K562 (cell line): Measurements from ENCODE around the gene HKDC1. TPM values are rescaled to one million over a fixed set of nuclear protein-coding genes. Genes with fewer than 3 reads are reported as not detected.

Experiments used
- BRD4 ChIP-seq: fragments of 200-600 bp; sonication (generic); IDR thresholded peaks from 2 replicates; pipeline ENCODE4 v1.6.1; 2017; ENCODE audit warnings: inconsistent platforms
- BRD9 ChIP-seq: fragments of 450-650 bp; IDR thresholded peaks from 2 replicates; pipeline ENCODE4 v1.6.1; 2018; ENCODE audit warnings: low read depth; ENCODE audit not compliant: partially characterized antibody
- DIDO1 ChIP-seq: fragments of 450-650 bp; IDR thresholded peaks from 2 replicates; pipeline ENCODE4 v1.6.1; 2016; ENCODE audit warnings: low read depth, missing biosample characterization, missing genetic modification characterization
- ETV5 ChIP-seq: sonication (generic); formaldehyde crosslinking; IDR thresholded peaks from 2 replicates; pipeline ENCODE4 v1.4.0; 2020; ENCODE audit warnings: low read depth, mild to moderate bottlenecking, missing genetic modification reagents
- FOSL1 ChIP-seq: fragments of 200-800 bp; sonication (Bioruptor generic); conservative IDR thresholded peaks from 2 replicates; pipeline ENCODE4 v1.6.1; 2016; ENCODE audit warnings: missing genetic modification characterization, missing compliant biosample characterization
- FOXK2 ChIP-seq, 2 experiments: fragments of 450-650 bp; IDR thresholded peaks in 1 of 2; conservative IDR thresholded peaks in 1 of 2; 2 replicates each; pipeline ENCODE4 v1.6.1; 2016; ENCODE audit warnings: low read depth in 2 of 2, mild to moderate bottlenecking in 1 of 2
- HNRNPL ChIP-seq: fragments of 200-400 bp; formaldehyde crosslinking; IDR thresholded peaks from 2 replicates; pipeline ENCODE4 v1.6.1; 2017; ENCODE audit warnings: low read depth, mild to moderate bottlenecking, low read length
- MCM3 ChIP-seq: fragments of 450-650 bp; IDR thresholded peaks from 2 replicates; pipeline ENCODE4 v1.6.1; 2016
- NBN ChIP-seq: fragments of 450-650 bp; IDR thresholded peaks from 2 replicates; pipeline ENCODE4 v1.6.1; 2016; ENCODE audit warnings: low read depth, mild to moderate bottlenecking
- NFYB ChIP-seq: IDR thresholded peaks from 2 replicates; pipeline ENCODE4 v1.6.1; 2011; ENCODE audit warnings: mild to moderate bottlenecking, moderate library complexity; ENCODE audit not compliant: insufficient read length; ENCODE audit errors: extremely low read depth
- NONO ChIP-seq, 2 experiments: fragments of 200-400 bp in 1 of 2; fragments of 450-650 bp in 1 of 2; formaldehyde crosslinking in 1 of 2; IDR thresholded peaks; 2 replicates each; pipeline ENCODE4 v1.6.1; 2017; ENCODE audit warnings: low read depth in 2 of 2, mild to moderate bottlenecking in 2 of 2, moderate library complexity in 2 of 2, low read length in 1 of 2
- SETDB1 ChIP-seq: IDR thresholded peaks from one replicate; pipeline ENCODE4 v1.6.1; 2012; ENCODE audit warnings: low read length, control low read depth, inconsistent platforms
- SMAD1 ChIP-seq: fragments of 150-350 bp; IDR thresholded peaks from 2 replicates; pipeline ENCODE4 v1.6.1; 2014; ENCODE audit warnings: low read length, low read depth; ENCODE audit not compliant: partially characterized antibody
- STAT5B ChIP-seq: fragments of 250-450 bp; sonication (Bioruptor Pico); IDR thresholded peaks from 2 replicates; pipeline ENCODE4 v1.8.0; 2021; ENCODE audit warnings: mild to moderate bottlenecking, inconsistent platforms
- ZKSCAN1 ChIP-seq: fragments of 150-350 bp; IDR thresholded peaks from 2 replicates; pipeline ENCODE4 v1.6.1; 2016; ENCODE audit warnings: low read depth, low read length
- ZNF133 ChIP-seq: fragments of 250-450 bp; sonication (Bioruptor Pico); IDR thresholded peaks from 2 replicates; pipeline ENCODE4 v1.4.0; 2020; ENCODE audit warnings: mild to moderate bottlenecking
- ZNF140 ChIP-seq: fragments of 250-450 bp; sonication (Bioruptor Pico); IDR thresholded peaks from 2 replicates; pipeline ENCODE4 v1.8.0; 2021; ENCODE audit warnings: moderate library complexity, mild to moderate bottlenecking, inconsistent platforms
- ZNF589 ChIP-seq: fragments of 200-800 bp; sonication (Bioruptor generic); IDR thresholded peaks from 2 replicates; pipeline ENCODE4 v1.6.1; 2016; ENCODE audit warnings: low read depth, missing genetic modification characterization, missing compliant biosample characterization
- polyA plus RNA-seq, 8 experiments: library from polyadenylated mRNA; depleted of rRNA in 4 of 8; stranded (reverse) in 5 of 8; unstranded in 3 of 8; fragments of >200 nt; fragmentation: Nextera tagmentation in 2 of 8; fragmentation: Illumina TruSeq in 1 of 8; extraction: Ambion mirVana in 2 of 8; extraction: Trizol in 1 of 8; gene quantifications; 2 replicates each; pipeline versions ENCODE4 v1.2.1 to v1.2.3, GENCODE V29; 2011 to 2014; ENCODE audit warnings: inconsistent platforms in 1 of 8, missing spikeins in 1 of 8
- total RNA-seq, 7 experiments: library from RNA; depleted of rRNA in 6 of 7; stranded (reverse); fragments of >200 nt in 6 of 7; fragmentation: Illumina TruSeq in 2 of 7; extraction: Trizol in 2 of 7; gene quantifications; 2 replicates each; pipeline versions ENCODE4 v1.2.1 to v1.2.3, GENCODE V29; 2011 to 2021; ENCODE audit warnings: low replicate concordance in 1 of 7
- TF ChIP-seq, protein P1 (sequence below): fragments of 250-450 bp; sonication (Bioruptor Pico); IDR thresholded peaks from 2 replicates; pipeline ENCODE4 v1.6.1; 2021; ENCODE audit warnings: mild to moderate bottlenecking
- TF ChIP-seq, protein P2 (sequence below): fragments of 450-650 bp; formaldehyde crosslinking; IDR thresholded peaks from 2 replicates; pipeline ENCODE4 v1.4.0; 2020; ENCODE audit warnings: mild to moderate bottlenecking, moderate library complexity
- TF ChIP-seq, protein P3 (sequence below): fragments of 250-450 bp; sonication (Bioruptor Pico); IDR thresholded peaks from 2 replicates; pipeline ENCODE4 v1.4.0; 2020; ENCODE audit warnings: mild to moderate bottlenecking
- TF ChIP-seq, protein P4 (sequence below), 3 experiments: fragments of 200-800 bp in 1 of 3; fragments of 250-450 bp in 1 of 3; fragments of 450-650 bp in 1 of 3; sonication (Bioruptor Pico) in 1 of 3; sonication (Bioruptor generic) in 1 of 3; formaldehyde crosslinking in 1 of 3; IDR thresholded peaks; 2 replicates each; pipeline versions ENCODE4 v1.6.1 to v1.8.0; 2016 to 2022; ENCODE audit warnings: mild to moderate bottlenecking in 2 of 3, missing genetic modification characterization in 2 of 3, missing compliant biosample characterization in 1 of 3, moderate library complexity in 1 of 3

HKDC1 gene
- total and polyA plus RNA-seq, 9 of the 15 experiments (the other 6 are each of a cell fraction or from before 2014, with no cell fraction given) = 0.04 to 0.22 (median 0.11) TPM; not detected in 5

DNA sequence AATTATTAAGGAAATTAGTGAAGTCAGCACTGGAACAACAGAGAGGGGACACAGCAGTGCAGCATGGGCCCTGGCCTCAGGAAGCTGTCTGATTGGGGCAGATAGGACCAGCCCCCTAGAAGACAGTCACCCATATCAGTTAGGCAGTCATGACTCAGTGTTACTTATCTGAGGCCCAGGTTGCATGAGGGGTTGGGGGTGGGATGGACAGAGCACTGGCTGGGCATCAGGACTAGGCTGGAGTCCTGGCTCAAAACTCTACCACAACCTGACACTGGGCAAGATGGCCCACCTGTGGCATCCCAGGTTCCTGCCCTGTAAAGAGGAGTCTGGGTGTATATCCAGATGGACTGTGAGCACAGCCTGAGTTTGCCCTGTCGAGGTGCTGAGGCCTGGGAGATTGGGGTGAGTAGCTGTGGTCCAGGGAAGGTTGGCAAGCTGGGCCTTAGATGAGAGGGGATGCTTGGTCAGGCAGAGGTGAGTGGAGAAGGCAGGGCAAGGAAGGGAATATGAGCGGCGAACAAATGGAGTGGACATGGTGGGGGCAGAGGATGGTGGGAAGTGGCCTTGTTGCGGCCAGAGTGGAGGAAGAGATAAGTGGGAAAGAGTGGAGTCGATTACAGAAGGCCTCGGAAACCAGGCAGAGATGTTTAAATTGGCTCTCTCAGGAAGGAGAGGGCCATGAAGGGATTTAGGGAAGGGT is 95.6 kb downstream of the HKDC1 start (continued):
- TF ChIP-seq, protein P1, sequence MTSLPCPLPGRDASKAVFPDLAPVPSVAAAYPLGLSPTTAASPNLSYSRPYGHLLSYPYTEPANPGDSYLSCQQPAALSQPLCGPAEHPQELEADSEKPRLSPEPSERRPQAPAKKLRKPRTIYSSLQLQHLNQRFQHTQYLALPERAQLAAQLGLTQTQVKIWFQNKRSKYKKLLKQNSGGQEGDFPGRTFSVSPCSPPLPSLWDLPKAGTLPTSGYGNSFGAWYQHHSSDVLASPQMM = no peak
- TF ChIP-seq SETDB1 (no peak), STAT5B (CRISPR knock-in tag) (no peak), ZKSCAN1 (peak; percentile 51), FOSL1 (tag) (peak; percentile 99), ETV5 (peak; percentile 52), DIDO1 (peak; percentile 73), SMAD1 (peak; percentile 86), BRD9 (peak; percentile 99), NONO (IDR thresholded peaks at IDR 0.05; ENCODE audit: low read depth in 2 of 2, low read length in 1 of 2) (no peak), ZNF133 (0 out of 2 replicates have a peak, but pooled peaks have one; percentile 18), HNRNPL (peak; percentile 70), NFYB (peak; percentile 63), MCM3 (no peak), BRD4 (peak; percentile 92), ZNF140 (CRISPR knock-in tag) (no peak), ZNF589 (peak; percentile 86; the same call in 1 of the 2 replicates), FOXK2 (conservative IDR thresholded peaks at IDR 0.05 in 1 of 2, IDR thresholded peaks at IDR 0.05 in 1 of 2; ENCODE audit: low read depth in 2 of 2) (peak; percentile 90 to 92), NBN (peak; percentile 88)
- TF ChIP-seq, protein P2, sequence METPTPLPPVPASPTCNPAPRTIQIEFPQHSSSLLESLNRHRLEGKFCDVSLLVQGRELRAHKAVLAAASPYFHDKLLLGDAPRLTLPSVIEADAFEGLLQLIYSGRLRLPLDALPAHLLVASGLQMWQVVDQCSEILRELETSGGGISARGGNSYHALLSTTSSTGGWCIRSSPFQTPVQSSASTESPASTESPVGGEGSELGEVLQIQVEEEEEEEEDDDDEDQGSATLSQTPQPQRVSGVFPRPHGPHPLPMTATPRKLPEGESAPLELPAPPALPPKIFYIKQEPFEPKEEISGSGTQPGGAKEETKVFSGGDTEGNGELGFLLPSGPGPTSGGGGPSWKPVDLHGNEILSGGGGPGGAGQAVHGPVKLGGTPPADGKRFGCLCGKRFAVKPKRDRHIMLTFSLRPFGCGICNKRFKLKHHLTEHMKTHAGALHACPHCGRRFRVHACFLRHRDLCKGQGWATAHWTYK = peak; percentile 92
- TF ChIP-seq, protein P3, sequence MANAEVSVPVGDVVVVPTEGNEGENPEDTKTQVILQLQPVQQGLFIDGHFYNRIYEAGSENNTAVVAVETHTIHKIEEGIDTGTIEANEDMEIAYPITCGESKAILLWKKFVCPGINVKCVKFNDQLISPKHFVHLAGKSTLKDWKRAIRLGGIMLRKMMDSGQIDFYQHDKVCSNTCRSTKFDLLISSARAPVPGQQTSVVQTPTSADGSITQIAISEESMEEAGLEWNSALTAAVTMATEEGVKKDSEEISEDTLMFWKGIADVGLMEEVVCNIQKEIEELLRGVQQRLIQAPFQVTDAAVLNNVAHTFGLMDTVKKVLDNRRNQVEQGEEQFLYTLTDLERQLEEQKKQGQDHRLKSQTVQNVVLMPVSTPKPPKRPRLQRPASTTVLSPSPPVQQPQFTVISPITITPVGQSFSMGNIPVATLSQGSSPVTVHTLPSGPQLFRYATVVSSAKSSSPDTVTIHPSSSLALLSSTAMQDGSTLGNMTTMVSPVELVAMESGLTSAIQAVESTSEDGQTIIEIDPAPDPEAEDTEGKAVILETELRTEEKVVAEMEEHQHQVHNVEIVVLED = 0 out of 2 replicates have a peak, but pooled peaks have one; percentile 18
- TF ChIP-seq, protein P4, sequence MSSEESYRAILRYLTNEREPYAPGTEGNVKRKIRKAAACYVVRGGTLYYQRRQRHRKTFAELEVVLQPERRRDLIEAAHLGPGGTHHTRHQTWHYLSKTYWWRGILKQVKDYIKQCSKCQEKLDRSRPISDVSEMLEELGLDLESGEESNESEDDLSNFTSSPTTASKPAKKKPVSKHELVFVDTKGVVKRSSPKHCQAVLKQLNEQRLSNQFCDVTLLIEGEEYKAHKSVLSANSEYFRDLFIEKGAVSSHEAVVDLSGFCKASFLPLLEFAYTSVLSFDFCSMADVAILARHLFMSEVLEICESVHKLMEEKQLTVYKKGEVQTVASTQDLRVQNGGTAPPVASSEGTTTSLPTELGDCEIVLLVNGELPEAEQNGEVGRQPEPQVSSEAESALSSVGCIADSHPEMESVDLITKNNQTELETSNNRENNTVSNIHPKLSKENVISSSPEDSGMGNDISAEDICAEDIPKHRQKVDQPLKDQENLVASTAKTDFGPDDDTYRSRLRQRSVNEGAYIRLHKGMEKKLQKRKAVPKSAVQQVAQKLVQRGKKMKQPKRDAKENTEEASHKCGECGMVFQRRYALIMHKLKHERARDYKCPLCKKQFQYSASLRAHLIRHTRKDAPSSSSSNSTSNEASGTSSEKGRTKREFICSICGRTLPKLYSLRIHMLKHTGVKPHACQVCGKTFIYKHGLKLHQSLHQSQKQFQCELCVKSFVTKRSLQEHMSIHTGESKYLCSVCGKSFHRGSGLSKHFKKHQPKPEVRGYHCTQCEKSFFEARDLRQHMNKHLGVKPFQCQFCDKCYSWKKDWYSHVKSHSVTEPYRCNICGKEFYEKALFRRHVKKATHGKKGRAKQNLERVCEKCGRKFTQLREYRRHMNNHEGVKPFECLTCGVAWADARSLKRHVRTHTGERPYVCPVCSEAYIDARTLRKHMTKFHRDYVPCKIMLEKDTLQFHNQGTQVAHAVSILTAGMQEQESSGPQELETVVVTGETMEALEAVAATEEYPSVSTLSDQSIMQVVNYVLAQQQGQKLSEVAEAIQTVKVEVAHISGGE (CRISPR knock-in tag; IDR thresholded peaks at IDR 0.05) = peak in 2 of 3 experiments; percentile 43 to 45; a peak in 2 of 6 replicates
